Measurements from ENCODE around the gene ELFN1.

- TF ChIP-seq GATA2 (IDR thresholded peaks at IDR 0.05; ENCODE audit: low read depth, low read length) (no peak), GATA3 (IDR thresholded peaks at IDR 0.05; ENCODE audit: low read depth, low read length) (no peak)
Observed at GRCh38 chr7:1690359-1690958, 20.4 kb downstream of the ELFN1 start.

Measured in SH-SY5Y (cell line).